ENCODE measurements around the gene LMX1B. TPM values are rescaled to one million over a fixed set of nuclear protein-coding genes. Genes with fewer than 3 reads are reported as not detected.

The LMX1B gene
- total RNA-seq, 1 donor from 2014 or later, result 1.3 TPM

DNA sequence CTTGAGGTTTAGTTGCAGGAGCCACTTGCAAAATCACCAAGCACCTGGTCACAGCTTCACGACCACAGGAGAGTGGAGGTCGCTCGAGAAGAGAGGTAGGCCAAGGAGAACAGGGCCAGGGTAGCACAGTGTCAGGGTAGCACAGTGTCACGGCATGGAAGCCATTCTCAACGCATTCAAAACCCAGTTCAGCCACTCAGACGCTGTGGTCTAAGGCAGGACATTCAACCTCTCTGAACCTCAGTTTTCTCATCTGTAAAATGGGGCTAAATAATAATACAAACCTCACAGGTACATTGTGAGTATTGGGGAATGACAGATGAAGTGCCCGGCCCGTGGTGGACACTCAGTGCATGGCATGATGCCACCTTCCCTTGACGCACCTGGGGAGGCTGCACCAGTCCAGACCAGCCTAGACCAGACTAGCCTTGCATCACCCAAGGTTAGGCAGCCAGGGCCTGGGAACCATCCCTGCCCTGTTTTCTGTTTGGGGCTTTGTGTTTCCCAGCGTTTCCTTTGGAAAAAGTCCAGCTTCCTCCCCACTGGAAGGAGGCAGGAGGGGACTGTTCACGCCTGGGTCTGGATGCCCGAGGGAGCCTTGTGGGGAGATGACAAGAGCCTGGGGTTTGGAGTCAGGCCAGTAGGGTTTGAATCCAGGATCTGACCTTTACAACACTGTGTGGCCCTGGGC lies 7.8 kb upstream of the LMX1B start:
- no peak for DNase-seq
- Histone ChIP-seq H3K27me3 (ENCODE audit: low read depth) (peaks cover 54% of the 10 kb centered on the region), H3K4me3 (no peak overlapping the region), H3K27ac (replicated peaks) (no peak overlapping the region), H3K4me1 (peaks cover 24% of the 10 kb centered on the region), H3K9me3 (replicated peaks) (no peaks in the 10 kb centered on the region), H3K36me3 (no peaks in the 10 kb centered on the region)
- TF ChIP-seq, protein P1, sequence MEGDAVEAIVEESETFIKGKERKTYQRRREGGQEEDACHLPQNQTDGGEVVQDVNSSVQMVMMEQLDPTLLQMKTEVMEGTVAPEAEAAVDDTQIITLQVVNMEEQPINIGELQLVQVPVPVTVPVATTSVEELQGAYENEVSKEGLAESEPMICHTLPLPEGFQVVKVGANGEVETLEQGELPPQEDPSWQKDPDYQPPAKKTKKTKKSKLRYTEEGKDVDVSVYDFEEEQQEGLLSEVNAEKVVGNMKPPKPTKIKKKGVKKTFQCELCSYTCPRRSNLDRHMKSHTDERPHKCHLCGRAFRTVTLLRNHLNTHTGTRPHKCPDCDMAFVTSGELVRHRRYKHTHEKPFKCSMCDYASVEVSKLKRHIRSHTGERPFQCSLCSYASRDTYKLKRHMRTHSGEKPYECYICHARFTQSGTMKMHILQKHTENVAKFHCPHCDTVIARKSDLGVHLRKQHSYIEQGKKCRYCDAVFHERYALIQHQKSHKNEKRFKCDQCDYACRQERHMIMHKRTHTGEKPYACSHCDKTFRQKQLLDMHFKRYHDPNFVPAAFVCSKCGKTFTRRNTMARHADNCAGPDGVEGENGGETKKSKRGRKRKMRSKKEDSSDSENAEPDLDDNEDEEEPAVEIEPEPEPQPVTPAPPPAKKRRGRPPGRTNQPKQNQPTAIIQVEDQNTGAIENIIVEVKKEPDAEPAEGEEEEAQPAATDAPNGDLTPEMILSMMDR (IDR thresholded peaks at IDR 0.05; ENCODE audit: borderline replicate concordance), result no peak
- intact Hi-C loops (cut with micrococcal nuclease), result no loop called here

DNA sequence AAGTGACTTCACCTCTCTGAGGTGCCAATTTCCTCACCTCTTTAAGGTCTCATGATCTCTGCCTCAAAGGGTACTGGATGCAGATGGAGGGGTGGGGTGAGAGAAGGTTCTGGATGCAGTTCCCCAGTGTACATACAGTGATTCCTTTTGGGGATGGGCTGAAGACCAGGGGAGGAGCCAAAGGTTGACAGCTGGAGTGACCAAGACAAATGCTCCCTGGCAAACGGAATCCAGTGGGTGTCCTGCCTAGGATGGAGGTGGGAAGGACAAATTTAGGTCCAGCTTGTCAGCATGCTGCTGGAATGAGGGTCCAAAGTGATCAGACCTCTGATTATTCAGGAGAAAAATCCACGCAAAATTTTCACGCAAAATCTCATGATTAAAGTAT lies 7.3 kb upstream of the LMX1B start:
- no peaks in the 10 kb centered on the region for H3K36me3 ChIP-seq
- peaks cover 54% of the 10 kb centered on the region for H3K27me3 ChIP-seq (ENCODE audit: low read depth)
- TF ChIP-seq, protein P1 (IDR thresholded peaks at IDR 0.05; ENCODE audit: borderline replicate concordance), result no peak
- H3K9me3 ChIP-seq (replicated peaks), result no peaks in the 10 kb centered on the region
- peaks cover 30% of the 10 kb centered on the region for H3K4me1 ChIP-seq
- no peak overlapping the region for H3K27ac ChIP-seq (replicated peaks)
- intact Hi-C loops (cut with micrococcal nuclease), result no loop called here
- no peak for DNase-seq
- H3K4me3 ChIP-seq, result no peak overlapping the region

DNA sequence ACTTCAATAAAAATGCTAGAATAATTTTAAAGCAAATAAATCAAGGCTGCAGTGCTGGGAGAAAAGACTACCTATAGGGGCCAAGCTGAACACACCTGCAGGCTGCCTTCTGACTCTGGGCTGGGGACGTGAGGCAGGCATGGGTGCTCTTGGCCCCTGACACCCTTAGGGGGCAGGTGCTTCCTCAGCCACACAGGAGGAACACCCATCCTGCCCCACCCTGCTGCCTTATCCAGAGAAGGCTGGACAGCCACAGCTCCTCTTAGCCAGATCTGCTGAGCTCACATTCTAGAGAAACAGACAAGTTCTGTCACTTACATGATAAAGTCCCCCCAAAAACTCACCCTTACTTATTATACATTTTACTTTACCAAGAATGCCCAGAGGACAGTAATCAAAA lies 6.6 kb upstream of the LMX1B start:
- Histone ChIP-seq H3K27me3 (ENCODE audit: low read depth) (peaks cover 54% of the 10 kb centered on the region), H3K9me3 (replicated peaks) (no peaks in the 10 kb centered on the region), H3K36me3 (no peaks in the 10 kb centered on the region), H3K4me1 (peaks cover 36% of the 10 kb centered on the region), H3K27ac (replicated peaks) (no peak overlapping the region), H3K4me3 (no peak overlapping the region)
- intact Hi-C loops (cut with micrococcal nuclease), result no loop called here
- DNase-seq, result no peak
- TF ChIP-seq, protein P1 (IDR thresholded peaks at IDR 0.05; ENCODE audit: borderline replicate concordance), result no peak

DNA sequence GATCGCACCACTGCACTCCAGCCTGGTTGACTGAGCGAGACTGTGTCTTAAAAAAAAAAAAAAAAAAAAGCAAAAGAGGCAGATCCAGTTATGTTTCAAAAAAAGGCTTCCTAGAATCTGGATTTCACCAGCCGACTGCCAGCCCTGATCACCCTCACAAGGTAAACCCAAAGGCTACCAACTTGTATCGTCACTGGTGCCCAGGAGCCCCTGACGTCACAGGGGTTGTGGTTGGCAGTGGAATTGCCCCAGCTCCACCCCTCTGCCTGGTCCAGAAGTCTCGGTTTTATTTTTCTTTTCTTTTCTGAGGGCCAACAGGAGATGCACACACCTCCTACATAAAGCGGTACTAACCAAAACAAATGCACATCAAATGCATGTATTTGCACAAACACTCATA lies 6.0 kb upstream of the LMX1B start:
- no peak for DNase-seq
- TF ChIP-seq, protein P1 (IDR thresholded peaks at IDR 0.05; ENCODE audit: borderline replicate concordance), result no peak
- intact Hi-C loops (cut with micrococcal nuclease), result no loop called here
- Histone ChIP-seq H3K27me3 (ENCODE audit: low read depth) (peaks cover 61% of the 10 kb centered on the region), H3K36me3 (no peaks in the 10 kb centered on the region), H3K27ac (replicated peaks) (no peak overlapping the region), H3K4me3 (no peak overlapping the region), H3K4me1 (peaks cover 42% of the 10 kb centered on the region), H3K9me3 (replicated peaks) (no peaks in the 10 kb centered on the region)

DNA sequence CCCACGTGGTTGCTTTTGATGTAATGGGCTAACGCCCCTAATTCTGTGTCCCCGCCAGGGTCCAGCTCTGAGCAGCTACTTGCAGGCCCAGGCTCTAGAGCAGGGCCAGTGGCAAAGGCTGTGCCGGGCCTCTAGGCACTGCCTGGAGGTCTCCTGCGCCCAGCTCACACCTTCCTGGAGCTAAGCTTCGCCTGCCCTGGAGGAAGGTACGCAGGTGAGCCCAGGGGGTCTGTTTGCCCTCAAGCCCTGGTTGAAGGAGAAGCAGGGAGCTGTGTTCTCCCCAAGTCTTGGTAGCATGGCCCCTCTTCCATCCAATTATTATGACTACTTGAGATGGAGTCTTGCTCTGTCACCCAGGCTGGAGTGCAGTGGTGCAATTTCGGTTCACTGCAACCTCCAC lies 5.2 kb upstream of the LMX1B start:
- peaks cover 49% of the 10 kb centered on the region for H3K4me1 ChIP-seq
- TF ChIP-seq, protein P1 (IDR thresholded peaks at IDR 0.05; ENCODE audit: borderline replicate concordance), result no peak
- intact Hi-C loops (cut with micrococcal nuclease), result no loop called here
- H3K9me3 ChIP-seq (replicated peaks), result no peaks in the 10 kb centered on the region
- no peak overlapping the region for H3K27ac ChIP-seq (replicated peaks)
- H3K4me3 ChIP-seq, result no peak overlapping the region
- H3K36me3 ChIP-seq, result no peaks in the 10 kb centered on the region
- DNase-seq, result no peak
- peaks cover 69% of the 10 kb centered on the region for H3K27me3 ChIP-seq (ENCODE audit: low read depth)
